Hematopoietic multipotent progenitor cell treated with erythropoietin and hydrocortisone succinate and interleukin-3 and kit ligand, for 15 days (in vitro differentiated cells): ENCODE data around the gene SWSAP1.
A peak's percentile ranks its signal among the peaks of the same experiment; 100 is the strongest.
"Not testable (repeated sequence)": the region's sequence is repeated elsewhere in the genome, so short reads cannot be mapped to it uniquely, and the experiment has no call there.

Experiments
- DNase-seq: peaks from one replicate; pipeline ENCODE4 v3.0.0-alpha.2; 2015; ENCODE audit warnings: low spot score

SWSAP1 gene

GRCh38 chr19:11378319-11379189 is 4.1 kb downstream of the SWSAP1 start:
- peak; percentile 50 for DNase-seq

DNA sequence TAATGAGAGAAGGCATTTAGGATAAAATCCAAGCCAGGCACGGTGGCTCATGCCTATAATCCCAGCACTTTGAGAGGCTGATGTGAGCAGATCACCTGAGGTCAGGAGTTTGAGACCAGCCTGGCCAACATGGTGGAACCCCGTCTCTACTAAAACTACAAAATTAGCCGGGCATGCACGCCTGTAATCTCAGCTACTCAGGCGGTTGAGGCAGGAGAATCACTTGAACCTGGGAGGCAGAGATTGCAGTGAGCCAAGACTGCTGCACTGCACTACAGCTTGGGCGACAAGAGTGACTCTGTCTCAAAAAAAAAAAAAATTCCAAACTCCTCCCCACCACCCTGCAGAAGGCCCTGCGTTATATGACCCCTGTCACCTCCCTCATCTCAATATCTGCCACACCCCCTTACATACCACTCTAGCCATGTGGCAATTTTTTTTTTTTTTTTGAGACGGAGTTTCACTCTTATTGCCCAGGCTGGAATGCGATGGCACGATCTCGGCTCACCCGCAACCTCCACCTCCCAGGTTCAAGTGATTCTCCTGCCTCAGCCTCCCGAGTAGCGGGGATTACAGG is 4.9 kb downstream of the SWSAP1 start:
- not testable (repeated sequence) for DNase-seq

DNA sequence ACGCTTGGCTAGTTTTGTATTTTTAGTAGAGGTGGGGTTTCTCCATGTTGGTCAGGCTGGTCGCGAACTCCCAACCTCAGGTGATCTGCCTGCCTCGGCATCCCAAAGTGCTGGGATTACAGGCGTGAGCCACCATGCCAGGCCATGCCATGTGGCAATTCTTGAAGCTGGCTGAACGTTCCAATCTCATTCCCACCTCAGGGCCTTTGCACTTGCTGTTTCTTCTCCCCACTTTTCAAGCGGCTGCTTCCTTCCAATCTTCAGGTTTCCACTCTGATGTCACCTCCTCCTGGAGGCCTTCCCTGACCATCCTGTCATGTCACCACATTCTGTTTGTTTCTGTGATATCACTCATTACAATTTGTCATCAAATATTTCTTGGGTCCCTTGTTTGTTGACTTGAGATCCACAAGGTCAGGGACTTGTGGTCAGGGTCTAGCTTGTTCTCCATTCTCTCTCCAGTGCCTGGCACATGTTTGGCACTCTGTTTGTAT is 5.4 kb downstream of the SWSAP1 start:
- DNase-seq: no peak

DNA sequence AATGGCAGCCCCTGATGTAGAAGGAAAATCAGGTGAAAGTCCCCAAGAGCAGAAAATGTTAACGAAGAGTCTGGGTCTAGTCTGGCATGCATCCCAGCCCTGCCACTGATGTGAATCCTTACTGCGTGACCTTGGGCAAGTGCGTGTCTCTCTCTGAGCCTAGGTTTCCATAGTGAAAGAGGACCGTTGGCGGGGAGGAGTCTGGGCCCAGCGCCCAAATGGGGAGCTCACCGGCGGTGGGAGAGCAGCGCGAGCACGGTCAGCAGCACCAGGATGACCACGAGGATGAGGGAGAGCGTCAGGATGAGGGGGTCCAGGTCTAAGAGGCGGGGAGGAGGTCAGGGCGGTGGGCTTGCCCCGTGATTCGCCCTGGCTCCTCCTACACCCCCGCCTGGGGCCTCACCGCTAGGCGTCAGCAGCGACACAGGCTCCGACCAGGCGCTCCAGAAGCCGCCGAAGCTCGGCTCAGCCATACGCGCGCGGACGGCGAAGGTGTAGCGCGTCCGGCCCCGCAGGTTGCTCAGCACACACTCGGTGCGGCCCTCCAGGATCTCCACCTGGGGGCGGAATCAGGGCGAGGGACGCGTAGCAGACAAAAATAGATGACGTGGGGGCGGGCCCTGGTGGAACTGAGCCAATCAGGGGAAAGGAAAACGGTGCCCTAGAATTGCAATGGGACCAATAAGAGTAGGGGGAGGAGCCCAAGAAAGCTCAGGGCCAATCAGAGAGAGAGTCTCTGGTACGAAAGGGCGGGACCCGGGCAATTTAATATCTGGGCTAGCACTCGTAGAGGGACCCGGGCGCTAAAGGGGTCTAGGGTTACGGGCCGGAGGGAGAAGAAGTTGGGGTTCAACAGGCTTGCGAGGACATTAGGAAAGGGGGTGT is 6.4 kb downstream of the SWSAP1 start:
- DNase-seq: peak; percentile 95

GRCh38 chr19:11382898-11383705 is 8.6 kb downstream of the SWSAP1 start:
- DNase-seq: peak; percentile 90

DNA sequence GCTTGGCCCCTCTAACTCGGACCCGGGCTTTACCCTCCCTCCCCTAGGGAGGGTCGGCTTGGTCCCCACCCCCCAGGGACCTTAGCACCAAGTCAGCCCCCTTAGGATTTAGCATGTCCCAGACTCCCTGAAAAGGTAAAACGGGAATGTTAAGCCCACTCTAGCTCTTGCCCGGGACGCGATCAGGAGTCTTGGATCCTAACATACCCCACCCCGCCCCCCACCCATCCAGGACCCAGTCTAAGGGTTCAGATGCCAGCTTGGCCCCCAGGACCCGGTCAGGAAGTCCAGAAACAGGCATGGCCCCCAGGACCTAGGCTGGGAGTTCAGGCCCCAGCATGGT is 9.2 kb downstream of the SWSAP1 start:
- no peak for DNase-seq

GRCh38 chr19:11384778-11385129 is 10.3 kb downstream of the SWSAP1 start:
- no peak for DNase-seq

DNA sequence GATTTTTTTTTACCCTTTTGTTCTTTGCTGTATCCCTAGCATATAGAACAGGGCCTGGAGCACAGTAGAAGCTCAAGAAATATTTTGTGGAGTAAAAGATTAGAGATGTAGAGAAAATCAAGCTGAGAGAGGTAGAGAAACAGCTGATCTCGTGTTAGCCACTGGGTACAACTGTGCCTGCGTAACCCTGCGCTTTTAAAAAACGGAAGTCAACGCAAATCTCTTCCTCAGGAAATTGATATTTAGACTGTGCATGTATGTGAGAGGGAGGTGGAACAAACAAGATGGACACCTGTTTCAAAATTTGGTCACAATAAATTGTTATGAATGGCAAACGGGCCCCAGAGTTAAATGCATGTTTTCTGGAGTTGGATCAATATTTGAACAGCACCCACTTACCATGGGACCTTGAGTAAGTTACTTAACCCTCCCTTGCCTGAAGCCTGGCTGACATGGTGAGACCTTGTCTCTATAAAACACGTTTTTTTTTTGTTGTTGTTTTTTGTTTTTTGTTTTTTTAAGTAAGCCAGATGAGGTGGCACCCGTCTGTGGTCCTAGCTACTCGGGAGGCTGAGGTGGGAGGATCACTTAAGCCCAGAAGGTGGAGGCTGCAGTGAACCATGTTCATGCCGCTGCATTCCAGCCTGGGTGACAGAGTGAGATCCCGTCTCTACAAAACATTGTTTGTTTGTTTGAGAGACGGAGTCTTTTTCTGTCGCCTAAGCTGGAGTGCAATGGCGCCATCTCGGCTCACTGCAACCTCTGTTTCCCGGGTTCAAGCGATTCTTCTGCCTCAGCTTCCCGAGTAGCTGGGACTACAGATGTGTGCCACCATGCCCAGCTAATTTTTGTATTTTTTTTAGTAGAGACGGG is 12.9 kb downstream of the SWSAP1 start:
- no peak for DNase-seq

DNA sequence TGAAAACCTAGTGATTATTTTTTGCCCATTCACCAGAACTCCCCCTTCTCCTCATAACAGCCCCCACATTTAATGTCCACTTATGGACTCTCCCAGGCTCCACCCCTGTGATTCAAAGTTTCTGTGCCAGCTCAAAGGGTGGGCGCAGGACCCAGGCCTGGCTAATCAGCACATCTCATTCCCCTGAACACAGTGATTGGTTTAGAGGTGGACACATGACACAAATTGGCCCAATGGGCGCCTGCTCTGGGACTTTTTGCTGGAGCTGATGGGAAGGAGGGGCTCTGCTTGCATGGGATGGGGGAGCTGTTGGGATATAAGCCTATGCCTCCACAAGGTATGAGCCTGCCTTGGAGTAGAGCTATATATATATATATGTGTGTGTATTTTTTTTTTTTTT is 15.9 kb downstream of the SWSAP1 start:
- DNase-seq: no peak

GRCh38 chr19:11390933-11391680 is 16.6 kb downstream of the SWSAP1 start:
- DNase-seq: no peak

- no peak for DNase-seq
Observed at GRCh38 chr19:11397089-11397610, 22.7 kb downstream of the SWSAP1 start.

GRCh38 chr19:11399667-11400066 is 25.2 kb downstream of the SWSAP1 start:
- DNase-seq: no peak

- DNase-seq: no peak
Observed at GRCh38 chr19:11400798-11401197, 26.3 kb downstream of the SWSAP1 start.

- DNase-seq: no peak
Observed at GRCh38 chr19:11401808-11402543, 27.5 kb downstream of the SWSAP1 start.

- DNase-seq: no peak
Observed at GRCh38 chr19:11404588-11405222, 30.2 kb downstream of the SWSAP1 start.

GRCh38 chr19:11405846-11406643 is 31.6 kb downstream of the SWSAP1 start:
- peak; percentile 41 for DNase-seq

DNA sequence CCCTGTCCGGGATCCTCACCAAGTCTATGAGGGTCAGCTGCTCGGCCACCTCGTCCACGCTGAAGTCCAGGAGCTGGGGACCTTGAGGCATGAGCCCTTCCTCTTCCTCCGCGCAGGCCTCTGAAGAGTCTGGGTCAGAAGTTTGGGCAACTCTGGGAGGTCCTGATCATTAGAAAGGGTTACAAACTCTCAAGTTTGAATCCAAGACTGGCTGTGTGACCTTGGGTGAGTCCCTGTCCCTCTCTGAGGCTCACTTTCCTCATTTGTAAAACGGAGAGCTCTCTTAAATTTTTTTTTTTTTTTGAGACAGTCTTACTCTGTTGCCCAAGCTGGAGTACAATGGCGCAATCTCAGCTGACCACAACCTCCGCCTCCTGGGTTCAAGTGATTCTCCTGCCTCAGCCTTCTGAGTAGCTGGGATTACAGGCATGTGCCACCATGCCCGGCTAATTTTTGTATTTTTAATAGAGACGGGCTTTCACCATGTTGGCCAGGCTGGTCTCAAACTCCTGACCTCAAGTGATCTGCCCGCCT is 32.3 kb downstream of the SWSAP1 start:
- DNase-seq: not testable (repeated sequence)
